H9 (cell line): Measurements from ENCODE around the gene MED25. TPM values are rescaled to one million over a fixed set of nuclear protein-coding genes. Genes with fewer than 3 reads are reported as not detected.

Source experiments
- DNase-seq: peaks from one replicate; pipeline ENCODE4 v3.0.0-alpha.2; 2017
- H2AFZ ChIP-seq: one replicate; pipeline ENCODE4 v1.6.1; 2013; ENCODE audit warnings: mild to moderate bottlenecking, low read length, control low read depth, moderate library complexity
- H2AK5ac ChIP-seq: 2 replicates; pipeline ENCODE4 v1.6.1; 2013; ENCODE audit warnings: low read length, control low read depth, mixed read lengths; ENCODE audit not compliant: insufficient read length
- H2BK120ac ChIP-seq: one replicate; pipeline ENCODE4 v1.6.1; 2013; ENCODE audit warnings: low read depth, mild to moderate bottlenecking, low read length, control low read depth, inconsistent platforms; ENCODE audit not compliant: poor library complexity, severe bottlenecking
- H2BK12ac ChIP-seq: 2 replicates; pipeline ENCODE4 v1.6.1; 2013; ENCODE audit warnings: low read length, control low read depth, mixed read lengths, low read depth; ENCODE audit not compliant: insufficient read length
- H2BK15ac ChIP-seq: 2 replicates; pipeline ENCODE4 v1.6.1; 2013; ENCODE audit warnings: low read depth, low read length, control low read depth
- H2BK20ac ChIP-seq: one replicate; pipeline ENCODE4 v1.6.1; 2013; ENCODE audit warnings: low read depth, mild to moderate bottlenecking, low read length, control low read depth, inconsistent platforms; ENCODE audit not compliant: poor library complexity, severe bottlenecking
- H2BK5ac ChIP-seq: 2 replicates; pipeline ENCODE4 v1.6.1; 2013; ENCODE audit warnings: low read length, control low read depth, mixed read lengths; ENCODE audit not compliant: insufficient read length
- H3K14ac ChIP-seq: 2 replicates; pipeline ENCODE4 v1.6.1; 2013; ENCODE audit warnings: low read length, control low read depth; ENCODE audit not compliant: insufficient read depth
- H3K18ac ChIP-seq: 2 replicates; pipeline ENCODE4 v1.6.1; 2013; ENCODE audit warnings: low read depth, mild to moderate bottlenecking, mixed read lengths, low read length, control low read depth; ENCODE audit not compliant: insufficient read length
- H3K23ac ChIP-seq: 2 replicates; pipeline ENCODE4 v1.6.1; 2013; ENCODE audit warnings: low read length, control low read depth, mixed read lengths, low read depth; ENCODE audit not compliant: insufficient read length
- H3K23me2 ChIP-seq: 2 replicates; pipeline ENCODE4 v1.6.1; 2013; ENCODE audit warnings: low read depth, mild to moderate bottlenecking, mixed read lengths, low read length, control low read depth; ENCODE audit not compliant: insufficient read length, poor library complexity, severe bottlenecking
- H3K27ac ChIP-seq: 2 replicates; pipeline ENCODE4 v1.5.1; 2013; ENCODE audit warnings: low read length, control low read depth, mixed read lengths, low read depth; ENCODE audit not compliant: insufficient read length
- H3K27me3 ChIP-seq: 2 replicates; pipeline ENCODE4 v1.6.1; 2013; ENCODE audit warnings: low read length, control low read depth, inconsistent platforms; ENCODE audit not compliant: insufficient read depth
- H3K4ac ChIP-seq: 2 replicates; pipeline ENCODE4 v1.6.1; 2013; ENCODE audit warnings: low read depth, mild to moderate bottlenecking, control low read depth, inconsistent platforms, low read length, moderate library complexity
- H3K4me1 ChIP-seq: 2 replicates; pipeline ENCODE4 v1.6.1; 2013; ENCODE audit warnings: low read length, control low read depth, inconsistent platforms; ENCODE audit not compliant: insufficient read depth
- H3K4me2 ChIP-seq: 2 replicates; pipeline ENCODE4 v1.6.1; 2013; ENCODE audit warnings: low read length, control low read depth, mixed read lengths; ENCODE audit not compliant: insufficient read length, insufficient read depth
- H3K56ac ChIP-seq: 2 replicates; pipeline ENCODE4 v1.6.1; 2013; ENCODE audit warnings: low read depth, mild to moderate bottlenecking, mixed read lengths, low read length, control low read depth; ENCODE audit not compliant: insufficient read length
- H3K79me1 ChIP-seq: 2 replicates; pipeline ENCODE4 v1.6.1; 2013; ENCODE audit warnings: low read depth, mild to moderate bottlenecking, moderate library complexity, low read length, control low read depth, inconsistent platforms; ENCODE audit not compliant: insufficient read depth, poor library complexity, severe bottlenecking
- H3K79me2 ChIP-seq: 2 replicates; pipeline ENCODE4 v1.6.1; 2013; ENCODE audit warnings: low read length, control low read depth, inconsistent platforms; ENCODE audit not compliant: insufficient read depth
- H3K9ac ChIP-seq: 2 replicates; pipeline ENCODE4 v1.6.1; 2013; ENCODE audit warnings: low read length, control low read depth, mixed read lengths; ENCODE audit not compliant: insufficient read length; ENCODE audit errors: extremely low read depth
- H3K9me3 ChIP-seq: one replicate; pipeline ENCODE4 v1.6.1; 2013; ENCODE audit warnings: low read depth, low read length, inconsistent platforms; ENCODE audit not compliant: control insufficient read depth
- H3T11ph ChIP-seq: one replicate; pipeline ENCODE4 v1.6.1; 2013; ENCODE audit warnings: mild to moderate bottlenecking, low read length, control low read depth, inconsistent platforms
- H4K20me1 ChIP-seq: one replicate; pipeline ENCODE4 v1.6.1; 2013; ENCODE audit not compliant: control insufficient read depth, insufficient read length, insufficient read depth
- H4K5ac ChIP-seq: 2 replicates; pipeline ENCODE4 v1.6.1; 2013; ENCODE audit warnings: low read depth, mild to moderate bottlenecking, mixed read lengths, low read length, control low read depth; ENCODE audit not compliant: insufficient read length
- H4K8ac ChIP-seq: replicated peaks from 2 replicates; pipeline ENCODE4 v1.6.1; 2013; ENCODE audit warnings: low read length, control low read depth, mixed read lengths, low read depth; ENCODE audit not compliant: insufficient read length
- H4K91ac ChIP-seq: 2 replicates; pipeline ENCODE4 v1.6.1; 2013; ENCODE audit warnings: low read depth, mild to moderate bottlenecking, moderate library complexity, mixed read lengths, low read length, control low read depth; ENCODE audit not compliant: insufficient read length
- H3K27ac Mint-ChIP-seq, 3 experiments: 2 replicates in 2 of 3; 3 replicates in 1 of 3; pipeline ENCODE4 v1.8.0; 2020 to 2021; ENCODE audit warnings: mixed read lengths in 3 of 3, mild to moderate bottlenecking in 1 of 3, moderate library complexity in 1 of 3
- H3K27me3 Mint-ChIP-seq: 2 replicates; pipeline ENCODE4 v1.8.0; 2021; ENCODE audit warnings: low read depth, mild to moderate bottlenecking, moderate library complexity, mixed read lengths
- H3K36me3 Mint-ChIP-seq, 3 experiments: 2 replicates in 2 of 3; 3 replicates in 1 of 3; pipeline ENCODE4 v1.8.0; 2020 to 2021; ENCODE audit warnings: low read depth in 3 of 3, mixed read lengths in 3 of 3; ENCODE audit not compliant: insufficient read depth in 1 of 3
- H3K4me1 Mint-ChIP-seq, 2 experiments: 2 replicates each; pipeline ENCODE4 v1.8.0; 2020; ENCODE audit warnings: mixed read lengths in 2 of 2
- H3K4me3 Mint-ChIP-seq, 2 experiments: 2 replicates in 1 of 2; 3 replicates in 1 of 2; pipeline ENCODE4 v1.8.0; 2020 to 2021; ENCODE audit warnings: mild to moderate bottlenecking in 2 of 2, mixed read lengths in 2 of 2, moderate library complexity in 1 of 2
- H3K9me3 Mint-ChIP-seq, 2 experiments: 2 replicates in 1 of 2; 3 replicates in 1 of 2; pipeline ENCODE4 v1.8.0; 2020; ENCODE audit warnings: mild to moderate bottlenecking in 2 of 2, mixed read lengths in 2 of 2, moderate library complexity in 1 of 2
- WGBS: extraction: QIAGEN DNeasy Blood & Tissue Kit; methylation state at CpG from one replicate; pipeline ENCODE4 v1.1.7; 2013; ENCODE audit warnings: missing lambda C conversion rate, low lambda C conversion rate, mixed read lengths; ENCODE audit not compliant: insufficient read length; ENCODE audit errors: extremely low coverage; 5-methylcytosine and 5-hydroxymethylcytosine counted together
- total RNA-seq: library from RNA; stranded (reverse); gene quantifications from 2 replicates; pipeline ENCODE4 v1.2.1, GENCODE V29; 2021
- TF ChIP-seq, protein P1 (sequence below): fragments of 200-600 bp; sonication (generic); conservative IDR thresholded peaks from 3 replicates; pipeline ENCODE4 v1.8.0; 2021; ENCODE audit warnings: antibody characterized with exemption, mild to moderate bottlenecking

Gene MED25
- total RNA-seq, 1 experiment from 2014 or later = 77.5 TPM

DNA sequence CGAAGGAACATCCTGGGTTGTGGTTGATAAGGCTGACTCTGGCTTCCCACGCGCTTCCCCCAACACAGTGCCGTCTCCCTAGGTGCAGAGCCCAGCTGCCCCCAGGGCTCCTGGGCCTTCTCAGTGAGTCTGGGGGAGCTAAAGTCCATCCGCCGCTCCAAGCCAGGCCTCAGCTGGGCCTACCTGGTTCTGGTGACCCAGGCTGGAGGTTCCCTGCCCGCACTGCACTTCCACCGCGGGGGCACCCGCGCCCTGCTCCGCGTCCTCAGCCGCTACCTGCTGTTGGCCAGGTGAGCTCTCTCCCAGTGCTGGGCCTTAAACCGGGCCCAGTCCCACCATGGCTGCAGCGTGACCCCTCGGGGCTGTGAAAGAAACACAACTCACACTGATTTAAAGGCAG, 63.1 kb downstream of the MED25 start:
- Histone ChIP-seq H3K4me2 (no peak overlapping the region), H2BK12ac (no peak overlapping the region), H2BK5ac (no peak overlapping the region), H3T11ph (no peak overlapping the region), H2AFZ (no peak overlapping the region), H3K4me1 (no peaks in the 10 kb centered on the region), H3K27me3 (no peaks in the 10 kb centered on the region), H3K79me2 (no peaks in the 10 kb centered on the region), H2BK15ac (no peak overlapping the region), H3K4ac (no peak overlapping the region), H2BK120ac (no peak overlapping the region), H4K5ac (no peak overlapping the region), H3K23me2 (peaks cover 6% of the 10 kb centered on the region), H3K18ac (no peak overlapping the region), H3K9me3 (no peaks in the 10 kb centered on the region), H4K91ac (no peak overlapping the region), H4K20me1 (no peaks in the 10 kb centered on the region), H3K56ac (no peak overlapping the region), H3K79me1 (no peaks in the 10 kb centered on the region), H3K14ac (no peak overlapping the region), H3K23ac (no peak overlapping the region), H2BK20ac (no peak overlapping the region), H4K8ac (no peak overlapping the region), H3K9ac (no peak overlapping the region), H3K27ac (no peak overlapping the region), H2AK5ac (no peak overlapping the region)
- peaks cover 53 to 67% (median 67%) of the 10 kb centered on the region in 3 experiments for H3K36me3 Mint-ChIP-seq
- WGBS = no CpG with 5 or more reads among the region's 17 CpGs
- peaks cover 11 to 16% of the 10 kb centered on the region in 2 experiments for H3K4me1 Mint-ChIP-seq
- TF ChIP-seq, protein P1, sequence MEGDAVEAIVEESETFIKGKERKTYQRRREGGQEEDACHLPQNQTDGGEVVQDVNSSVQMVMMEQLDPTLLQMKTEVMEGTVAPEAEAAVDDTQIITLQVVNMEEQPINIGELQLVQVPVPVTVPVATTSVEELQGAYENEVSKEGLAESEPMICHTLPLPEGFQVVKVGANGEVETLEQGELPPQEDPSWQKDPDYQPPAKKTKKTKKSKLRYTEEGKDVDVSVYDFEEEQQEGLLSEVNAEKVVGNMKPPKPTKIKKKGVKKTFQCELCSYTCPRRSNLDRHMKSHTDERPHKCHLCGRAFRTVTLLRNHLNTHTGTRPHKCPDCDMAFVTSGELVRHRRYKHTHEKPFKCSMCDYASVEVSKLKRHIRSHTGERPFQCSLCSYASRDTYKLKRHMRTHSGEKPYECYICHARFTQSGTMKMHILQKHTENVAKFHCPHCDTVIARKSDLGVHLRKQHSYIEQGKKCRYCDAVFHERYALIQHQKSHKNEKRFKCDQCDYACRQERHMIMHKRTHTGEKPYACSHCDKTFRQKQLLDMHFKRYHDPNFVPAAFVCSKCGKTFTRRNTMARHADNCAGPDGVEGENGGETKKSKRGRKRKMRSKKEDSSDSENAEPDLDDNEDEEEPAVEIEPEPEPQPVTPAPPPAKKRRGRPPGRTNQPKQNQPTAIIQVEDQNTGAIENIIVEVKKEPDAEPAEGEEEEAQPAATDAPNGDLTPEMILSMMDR = no peak
- no peak overlapping the region; a peak in 1 of 5 replicates for H3K4me3 Mint-ChIP-seq
- no peak for DNase-seq
- no peak overlapping the region for H3K27ac Mint-ChIP-seq
- no peaks in the 10 kb centered on the region for H3K9me3 Mint-ChIP-seq
- H3K27me3 Mint-ChIP-seq = no peaks in the 10 kb centered on the region
